ENCODE results near the gene TEF. TPM values are rescaled to one million over a fixed set of nuclear protein-coding genes. Genes with fewer than 3 reads are reported as not detected.

Gene TEF
- total and polyA plus RNA-seq, 2 donors (not counting 1 experiment from before 2014, with no cell fraction given): 9.0 to 22.5 TPM

GRCh38 chr22:41368543-41369423 lies 13.0 kb upstream of the TEF start:
- DNase-seq (ENCODE audit: low read depth in 2 of 2): no peak
- Histone ChIP-seq H4K20me1 (ENCODE audit: control insufficient read depth, extremely low read depth, insufficient read depth, low read length) (no peaks in the 10 kb centered on the region), H3K4me3 (replicated peaks in 1 of 4; ENCODE audit: control extremely low read depth in 1 of 4, insufficient read depth in 1 of 4, low read depth in 3 of 4, low read length in 4 of 4) (peak overlapping the region in 1 of 4 experiments; percentile 61), H3K9ac (ENCODE audit: insufficient read depth, low read length) (no peak overlapping the region), H3K36me3 (ENCODE audit: control insufficient read depth, insufficient read depth, low read length) (no peaks in the 10 kb centered on the region), H3K27me3 (ENCODE audit: control insufficient read depth, insufficient read depth, low read length) (no peaks in the 10 kb centered on the region), H3K79me2 (ENCODE audit: control insufficient read depth, insufficient read depth, low read length) (no peaks in the 10 kb centered on the region), H2AFZ (ENCODE audit: low read length) (no peak overlapping the region), H3K9me3 (ENCODE audit: control insufficient read depth, insufficient read depth, low read depth, low read length) (no peaks in the 10 kb centered on the region), H3K4me1 (ENCODE audit: control insufficient read depth, extremely low read depth, insufficient read depth, low read length) (peaks cover 13% of the 10 kb centered on the region), H3K4me2 (ENCODE audit: extremely low read depth, insufficient read depth, low read length) (no peak overlapping the region), H3K27ac (ENCODE audit: insufficient read depth, low read length) (no peak overlapping the region)
- TF ChIP-seq CTCF (conservative IDR thresholded peaks at IDR 0.05 in 1 of 2, IDR thresholded peaks at IDR 0.05 in 1 of 2; ENCODE audit: low read depth in 1 of 2, low read length in 2 of 2): no peak
- no peak for TF ChIP-seq EZH2 (IDR thresholded peaks at IDR 0.05; ENCODE audit: low read length, missing control alignments)

- Histone ChIP-seq H3K4me2 (ENCODE audit: extremely low read depth, insufficient read depth, low read length) (no peak overlapping the region), H2AFZ (ENCODE audit: low read length) (no peak overlapping the region), H3K4me1 (ENCODE audit: control insufficient read depth, extremely low read depth, insufficient read depth, low read length) (peaks cover 13% of the 10 kb centered on the region), H3K9ac (ENCODE audit: insufficient read depth, low read length) (no peak overlapping the region), H4K20me1 (ENCODE audit: control insufficient read depth, extremely low read depth, insufficient read depth, low read length) (no peaks in the 10 kb centered on the region), H3K9me3 (ENCODE audit: control insufficient read depth, insufficient read depth, low read depth, low read length) (no peaks in the 10 kb centered on the region), H3K27ac (ENCODE audit: insufficient read depth, low read length) (no peak overlapping the region), H3K4me3 (replicated peaks in 1 of 4; ENCODE audit: control extremely low read depth in 1 of 4, insufficient read depth in 1 of 4, low read depth in 3 of 4, low read length in 4 of 4) (no peak overlapping the region), H3K79me2 (ENCODE audit: control insufficient read depth, insufficient read depth, low read length) (no peaks in the 10 kb centered on the region), H3K27me3 (ENCODE audit: control insufficient read depth, insufficient read depth, low read length) (no peaks in the 10 kb centered on the region), H3K36me3 (ENCODE audit: control insufficient read depth, insufficient read depth, low read length) (no peaks in the 10 kb centered on the region)
- peak in 1 of 2 donors; percentile 11 for TF ChIP-seq CTCF (conservative IDR thresholded peaks at IDR 0.05 in 1 of 2, IDR thresholded peaks at IDR 0.05 in 1 of 2; ENCODE audit: low read depth in 1 of 2, low read length in 2 of 2)
- no peak for TF ChIP-seq EZH2 (IDR thresholded peaks at IDR 0.05; ENCODE audit: low read length, missing control alignments)
- DNase-seq (ENCODE audit: low read depth in 2 of 2): no peak
Observed at GRCh38 chr22:41369424-41369745, 12.4 kb upstream of the TEF start.

- H3K36me3 ChIP-seq (ENCODE audit: control insufficient read depth, insufficient read depth, low read length): no peaks in the 10 kb centered on the region
- H3K4me2 ChIP-seq (ENCODE audit: extremely low read depth, insufficient read depth, low read length): no peak overlapping the region
- no peak overlapping the region for H2AFZ ChIP-seq (ENCODE audit: low read length)
- no peak overlapping the region for H3K9ac ChIP-seq (ENCODE audit: insufficient read depth, low read length)
- no peak overlapping the region for H3K27ac ChIP-seq (ENCODE audit: insufficient read depth, low read length)
- DNase-seq (ENCODE audit: low read depth in 2 of 2): no peak
- H4K20me1 ChIP-seq (ENCODE audit: control insufficient read depth, extremely low read depth, insufficient read depth, low read length): no peaks in the 10 kb centered on the region
- H3K4me1 ChIP-seq (ENCODE audit: control insufficient read depth, extremely low read depth, insufficient read depth, low read length): peaks cover 13% of the 10 kb centered on the region
- H3K9me3 ChIP-seq (ENCODE audit: control insufficient read depth, insufficient read depth, low read depth, low read length): no peaks in the 10 kb centered on the region
- TF ChIP-seq CTCF (conservative IDR thresholded peaks at IDR 0.05 in 1 of 2, IDR thresholded peaks at IDR 0.05 in 1 of 2; ENCODE audit: low read depth in 1 of 2, low read length in 2 of 2): no peak
- no peaks in the 10 kb centered on the region for H3K79me2 ChIP-seq (ENCODE audit: control insufficient read depth, insufficient read depth, low read length)
- no peaks in the 10 kb centered on the region for H3K27me3 ChIP-seq (ENCODE audit: control insufficient read depth, insufficient read depth, low read length)
- no peak overlapping the region for H3K4me3 ChIP-seq (replicated peaks in 1 of 4; ENCODE audit: control extremely low read depth in 1 of 4, insufficient read depth in 1 of 4, low read depth in 3 of 4, low read length in 4 of 4)
Observed at GRCh38 chr22:41369837-41370236, 11.9 kb upstream of the TEF start.

Measured in fibroblast of lung (primary cell).